Activated CD4-positive, alpha-beta T cell treated with anti-CD3 and anti-CD28 coated beads for 48 hours (primary cell): Measurements from ENCODE around the gene SYT17.
"Not testable (repeated sequence)": the region's sequence is repeated elsewhere in the genome, so short reads cannot be mapped to it uniquely, and the experiment has no call there.

Experiments used
- DNase-seq: peaks from one replicate; pipeline ENCODE4 v3.0.0-alpha.2; 2020

SYT17 gene

DNA sequence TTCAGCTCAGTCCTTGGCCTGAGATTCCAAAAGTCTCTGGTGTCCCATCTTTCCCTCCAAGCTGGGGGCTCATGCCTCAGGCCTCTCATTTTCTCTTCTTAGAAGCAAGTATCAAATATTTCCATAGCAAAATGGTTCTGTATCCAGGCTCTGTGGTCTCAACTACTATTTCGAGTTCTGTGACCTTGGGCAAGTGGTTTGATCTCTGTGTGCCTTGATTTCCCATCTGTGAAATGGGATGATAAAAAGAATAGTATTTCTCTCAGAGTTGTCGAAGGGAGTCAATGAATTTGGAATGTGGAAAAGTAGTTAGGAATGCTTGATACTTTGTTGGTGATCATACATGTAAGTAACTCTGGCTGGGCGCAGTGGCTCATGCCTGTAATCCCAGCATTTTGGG, 6.4 kb downstream of the SYT17 start:
- DNase-seq = no peak

DNA sequence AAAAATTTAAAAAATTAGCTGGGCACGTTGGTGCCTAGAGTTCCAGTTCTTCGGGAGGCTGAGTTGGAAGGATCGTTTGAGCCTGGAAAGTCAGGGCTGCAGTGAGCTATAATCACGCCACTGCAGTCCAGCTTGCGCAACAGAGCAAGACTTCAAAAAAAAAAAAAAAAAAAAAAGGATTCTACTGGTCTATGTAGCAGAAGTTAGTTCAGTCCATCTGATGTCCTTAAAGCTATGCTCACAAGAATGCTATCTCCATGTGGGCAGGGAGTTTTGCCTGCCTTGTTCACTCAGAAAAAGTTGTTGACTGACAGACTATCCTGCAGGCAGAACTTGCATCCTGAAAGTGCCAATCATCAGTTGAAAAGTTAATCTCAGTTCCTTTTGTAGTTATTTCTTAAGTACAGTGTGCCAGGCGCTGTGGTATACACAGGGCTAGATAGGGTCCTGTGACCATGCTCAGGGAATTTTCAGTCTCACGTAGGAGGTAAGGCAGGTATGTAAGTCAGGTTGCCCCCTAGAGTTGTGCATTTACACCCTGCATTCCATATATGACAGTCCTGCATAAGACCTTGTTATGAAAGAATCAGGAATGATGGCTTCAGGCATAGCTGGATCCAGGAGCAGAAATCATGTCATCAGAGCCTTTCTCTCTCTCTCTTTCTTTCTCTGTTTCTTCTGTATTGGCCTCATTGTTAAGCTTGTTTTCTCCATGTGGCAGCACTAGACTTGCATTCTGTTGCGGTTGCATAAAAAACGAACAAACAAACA, 7.6 kb downstream of the SYT17 start:
- DNase-seq = no peak

DNA sequence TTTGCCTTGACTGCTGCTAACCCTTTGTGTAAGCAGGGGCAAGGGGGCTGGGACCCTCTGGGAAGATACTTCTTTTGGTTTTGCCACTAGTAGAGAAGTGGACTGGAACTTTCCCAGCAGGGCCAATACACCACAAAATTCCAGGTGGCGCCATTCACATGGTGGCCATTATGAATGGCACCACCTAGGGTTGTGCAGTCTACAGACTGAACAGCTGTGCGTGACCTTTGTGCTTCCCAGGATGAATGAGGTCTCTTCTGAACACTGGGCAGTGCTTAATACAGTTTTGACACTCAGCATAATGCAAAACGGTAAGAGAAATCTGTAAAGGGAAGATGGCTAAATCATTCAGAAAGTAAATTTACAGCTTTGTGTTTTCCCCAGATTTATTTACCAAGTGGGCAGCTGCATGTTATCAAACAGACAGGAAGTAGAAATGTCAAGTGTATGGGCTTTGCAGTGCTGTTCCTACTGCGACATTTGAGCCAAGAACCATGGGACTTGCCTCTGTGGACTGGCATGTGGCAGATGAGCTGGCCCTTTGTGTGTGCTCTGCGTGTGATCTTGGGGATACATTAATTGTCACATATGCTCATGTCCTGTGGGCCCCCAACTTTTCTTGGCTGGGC, 9.2 kb downstream of the SYT17 start:
- no peak for DNase-seq

DNA sequence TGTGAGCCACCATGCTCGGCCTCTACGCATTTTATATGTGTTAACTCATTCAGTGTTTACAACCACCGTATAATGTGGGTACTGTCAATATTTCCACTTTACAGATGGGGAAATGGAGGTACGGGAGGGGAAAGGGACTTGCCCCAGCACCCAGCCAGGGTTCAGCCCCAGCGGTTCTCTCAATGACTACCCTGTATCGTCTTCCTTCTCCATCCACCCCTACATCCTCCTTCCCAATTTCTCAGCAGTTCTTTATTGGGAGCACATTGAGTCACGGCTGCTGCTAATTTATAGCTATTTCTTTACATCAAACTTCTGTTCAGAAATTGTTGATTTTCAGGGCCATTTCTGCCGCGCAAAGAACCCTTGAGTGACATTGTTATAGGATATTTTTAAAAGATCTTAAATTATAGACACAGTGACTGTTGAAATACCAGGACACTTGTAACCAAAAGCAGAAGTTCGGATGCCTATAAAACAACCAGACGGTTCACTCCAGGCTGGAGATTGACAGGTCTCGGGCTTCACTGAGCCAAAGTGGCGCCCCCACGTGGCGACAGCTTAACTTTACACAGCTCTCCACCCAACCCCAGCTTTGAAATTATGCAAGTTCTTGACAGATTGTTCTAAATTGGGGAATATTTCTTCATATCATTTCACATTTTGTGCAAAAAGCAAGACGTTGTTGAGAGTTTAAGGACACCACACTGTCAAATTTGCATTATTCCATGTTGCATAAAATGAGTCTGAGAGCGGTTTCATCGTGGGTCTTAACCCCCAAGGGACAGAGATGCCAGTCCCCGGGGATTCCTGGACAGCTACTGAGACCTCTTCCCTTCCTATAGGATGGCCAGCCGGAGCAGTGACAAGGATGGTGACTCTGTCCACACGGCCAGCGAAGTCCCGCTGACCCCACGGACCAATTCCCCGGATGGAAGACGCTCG, 11.8 kb downstream of the SYT17 start:
- DNase-seq = peak; percentile 72

DNA sequence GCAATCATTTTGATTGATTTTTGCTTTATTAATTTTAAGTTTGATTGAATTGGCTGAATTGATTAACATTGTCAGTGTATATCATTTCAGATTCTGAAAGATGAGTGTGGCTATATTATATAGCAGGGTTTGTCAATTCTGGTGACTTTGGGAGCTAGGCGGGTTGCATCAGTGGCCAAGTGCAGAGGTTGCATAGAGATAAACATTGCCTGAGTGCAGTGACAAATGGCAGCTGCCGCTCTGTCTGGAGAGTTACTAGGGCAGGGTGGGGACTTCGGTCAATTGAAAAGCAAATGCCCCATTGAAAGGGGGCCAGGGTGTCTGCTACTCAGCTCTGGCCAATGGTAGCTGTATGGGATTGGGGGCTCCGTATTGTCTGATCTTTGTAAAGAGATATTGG, 12.7 kb downstream of the SYT17 start:
- DNase-seq = no peak

DNA sequence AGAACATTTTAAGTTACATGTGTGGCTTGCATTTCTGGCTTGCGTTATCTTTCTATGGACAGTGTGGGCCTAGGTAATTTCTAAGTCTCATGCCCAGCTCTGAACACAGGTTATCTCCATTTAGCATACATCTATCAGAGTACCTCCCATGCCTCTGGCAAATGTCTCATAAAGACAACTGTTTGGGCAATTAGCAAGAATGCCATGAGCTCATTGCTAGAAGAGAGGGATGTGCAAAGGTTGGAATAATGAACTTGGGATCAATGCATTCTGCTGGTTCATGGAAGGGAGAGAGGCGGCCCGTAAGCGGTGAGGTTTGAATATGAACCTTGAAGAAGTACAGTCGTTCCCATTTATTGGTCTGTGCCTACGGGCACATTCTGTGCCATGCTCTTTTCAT, 14.4 kb downstream of the SYT17 start:
- DNase-seq = no peak

DNA sequence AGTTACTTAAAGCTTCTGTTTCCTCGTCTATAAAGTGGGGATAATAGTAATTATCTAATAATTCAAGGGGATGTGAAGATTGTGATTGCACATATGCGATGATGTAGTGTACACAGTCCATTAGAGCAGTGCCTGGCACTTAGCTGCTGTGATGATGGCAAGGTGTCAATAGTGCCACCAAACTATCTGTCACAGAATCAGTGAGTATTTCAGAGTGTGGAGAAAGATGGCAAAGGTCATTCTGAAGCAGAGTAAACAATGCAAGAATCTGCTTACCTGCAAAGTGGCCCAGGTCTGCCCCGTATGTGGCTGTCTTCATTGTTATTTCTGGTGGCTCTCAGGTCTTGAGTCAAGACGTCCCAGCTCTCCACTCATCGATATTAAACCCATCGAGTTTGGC, 15.1 kb downstream of the SYT17 start:
- no peak for DNase-seq

DNA sequence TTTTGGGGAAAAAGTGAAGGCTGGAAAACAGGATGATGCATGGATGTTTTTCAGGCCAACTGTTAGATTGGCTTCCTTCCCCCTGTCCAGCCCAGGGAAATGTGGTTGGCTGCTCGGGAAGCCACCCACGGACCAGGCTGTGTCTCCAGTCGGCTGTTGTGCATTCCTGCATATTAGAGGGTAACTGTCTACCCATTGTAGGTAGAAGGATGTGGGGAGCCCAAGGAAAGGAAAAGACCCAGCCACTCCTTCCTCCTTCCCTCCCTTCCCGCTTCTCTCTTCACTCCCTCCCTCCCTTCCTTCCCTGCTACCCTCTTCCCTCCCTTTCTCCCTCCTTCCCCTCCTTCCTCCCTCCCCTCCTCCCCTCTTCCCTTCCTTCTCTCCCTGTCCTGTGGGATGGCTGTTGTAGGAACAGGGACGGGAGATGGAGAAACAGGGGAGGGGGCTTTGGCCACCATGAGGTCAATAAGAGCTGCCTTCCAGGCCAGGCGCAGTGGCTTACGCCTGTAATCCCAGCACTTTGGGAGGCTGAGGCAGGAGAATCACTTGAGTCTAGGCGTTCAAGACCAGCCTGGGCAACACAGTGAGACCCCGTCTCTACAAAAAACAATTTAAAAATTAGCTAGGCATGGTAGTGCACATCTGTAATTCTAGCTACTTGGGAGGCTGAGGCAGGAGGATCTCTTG, 16.9 kb downstream of the SYT17 start:
- DNase-seq = no peak

DNA sequence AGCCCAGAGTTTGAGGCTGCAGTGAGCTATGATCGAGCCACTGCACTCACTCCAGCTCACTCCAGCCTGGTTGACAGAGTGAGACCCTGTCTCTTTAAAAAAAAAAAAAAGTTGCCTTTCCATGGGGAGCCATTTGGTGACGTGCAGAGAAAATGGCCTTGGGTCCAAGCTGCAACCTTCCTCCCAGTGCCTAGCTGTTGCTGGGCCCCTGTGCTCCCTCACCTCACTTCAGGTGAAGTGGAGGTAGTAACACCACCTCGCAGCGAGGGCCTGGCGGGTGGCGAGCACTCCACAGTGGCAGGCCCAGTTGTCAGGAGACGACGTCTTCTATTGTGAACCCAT, 17.4 kb downstream of the SYT17 start:
- DNase-seq = no peak

DNA sequence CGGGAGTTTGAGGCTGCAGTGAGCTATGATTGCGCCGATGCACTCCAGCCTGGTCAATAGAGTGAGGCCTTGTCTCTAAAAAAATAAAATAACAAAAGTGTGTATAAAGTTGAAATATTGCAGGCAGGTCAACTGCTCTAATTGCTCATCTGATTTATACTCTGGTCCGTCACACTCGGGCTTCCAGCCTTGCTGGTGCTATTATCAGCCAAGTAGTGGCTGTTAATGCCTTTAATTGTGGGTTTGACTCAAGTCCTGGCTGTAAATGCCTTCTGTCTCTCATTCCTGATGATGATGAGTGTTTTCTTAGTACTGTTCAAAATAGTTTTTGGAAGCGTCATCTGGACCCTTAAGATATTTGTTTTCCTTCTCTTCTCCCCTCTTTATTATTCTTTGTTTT, 18.4 kb downstream of the SYT17 start:
- no peak for DNase-seq

DNA sequence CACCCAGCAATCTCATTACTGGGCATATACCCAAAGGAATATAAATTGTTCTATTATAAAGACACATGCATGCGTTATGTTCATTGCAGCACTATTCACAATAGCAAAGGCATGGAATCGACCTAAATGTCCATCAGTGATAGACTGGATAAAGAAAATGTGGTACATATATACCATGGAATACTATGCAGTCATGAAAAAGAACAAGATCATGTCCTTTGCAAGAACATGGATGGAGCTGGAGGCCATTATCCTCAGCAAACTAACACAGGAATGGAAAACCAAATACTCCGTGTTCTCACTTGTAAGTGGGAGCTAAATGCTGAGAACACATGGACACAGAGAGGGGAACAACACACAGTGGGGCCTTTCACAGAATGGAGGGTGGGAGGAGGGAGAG, 19.9 kb downstream of the SYT17 start:
- DNase-seq = not testable (repeated sequence)

DNA sequence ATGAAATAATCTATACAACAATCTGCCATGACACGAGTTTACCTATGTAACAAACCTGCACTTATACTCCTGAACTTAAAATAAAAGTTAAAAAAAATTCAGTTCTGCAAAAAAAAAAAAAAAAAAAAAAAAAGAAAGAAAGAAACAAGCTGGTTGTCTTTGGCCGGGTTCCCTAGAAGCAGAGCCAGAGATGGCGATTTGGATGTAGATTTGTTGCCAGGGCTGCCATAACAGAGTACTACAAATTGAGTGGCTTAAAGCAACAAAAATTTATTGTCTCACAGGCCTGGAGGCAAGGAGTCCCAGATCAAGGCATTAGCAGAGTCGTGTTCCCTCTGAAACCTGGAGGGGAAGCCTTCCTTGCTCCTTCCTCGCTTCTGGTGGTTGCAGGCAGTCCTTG, 20.4 kb downstream of the SYT17 start:
- DNase-seq = no peak

DNA sequence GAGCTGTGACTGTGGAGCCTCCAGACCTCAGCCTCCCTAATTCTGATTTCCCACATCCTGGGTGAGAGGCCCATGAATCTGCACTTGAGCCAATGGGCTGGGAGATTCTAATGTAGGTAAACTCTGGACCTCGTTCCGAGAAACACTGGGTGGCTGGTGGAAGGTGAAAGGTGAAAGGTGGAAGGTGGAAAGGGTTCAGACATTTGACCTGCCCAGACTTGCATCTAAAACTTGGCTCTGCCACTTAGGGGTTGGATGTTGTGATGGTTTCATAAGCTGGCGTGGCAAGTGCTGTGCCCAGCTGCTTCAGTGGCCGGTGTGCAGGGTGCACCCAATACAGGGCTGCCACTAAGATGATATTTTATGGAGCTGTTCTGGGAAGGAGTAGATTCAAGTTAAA, 24.8 kb downstream of the SYT17 start:
- no peak for DNase-seq

DNA sequence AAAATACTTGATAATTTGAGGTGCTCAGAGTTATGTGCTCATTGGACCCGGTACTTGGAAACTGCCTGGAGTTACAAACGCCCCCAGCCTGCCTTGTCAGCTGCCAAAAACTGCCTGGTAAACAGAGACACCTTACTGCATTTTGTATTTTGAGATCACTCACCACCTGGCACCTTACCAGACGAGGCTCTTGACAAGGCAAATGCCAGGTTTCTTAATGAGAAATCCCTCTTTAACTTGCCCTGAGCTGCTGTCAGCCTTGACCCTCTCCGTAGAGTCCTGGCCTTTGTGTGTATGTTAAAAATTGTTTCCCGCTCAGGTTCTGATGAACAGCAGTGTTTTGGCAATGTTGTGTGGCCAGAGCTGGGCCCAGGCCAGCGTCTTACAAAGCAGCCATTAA, 28.8 kb downstream of the SYT17 start:
- DNase-seq = no peak

DNA sequence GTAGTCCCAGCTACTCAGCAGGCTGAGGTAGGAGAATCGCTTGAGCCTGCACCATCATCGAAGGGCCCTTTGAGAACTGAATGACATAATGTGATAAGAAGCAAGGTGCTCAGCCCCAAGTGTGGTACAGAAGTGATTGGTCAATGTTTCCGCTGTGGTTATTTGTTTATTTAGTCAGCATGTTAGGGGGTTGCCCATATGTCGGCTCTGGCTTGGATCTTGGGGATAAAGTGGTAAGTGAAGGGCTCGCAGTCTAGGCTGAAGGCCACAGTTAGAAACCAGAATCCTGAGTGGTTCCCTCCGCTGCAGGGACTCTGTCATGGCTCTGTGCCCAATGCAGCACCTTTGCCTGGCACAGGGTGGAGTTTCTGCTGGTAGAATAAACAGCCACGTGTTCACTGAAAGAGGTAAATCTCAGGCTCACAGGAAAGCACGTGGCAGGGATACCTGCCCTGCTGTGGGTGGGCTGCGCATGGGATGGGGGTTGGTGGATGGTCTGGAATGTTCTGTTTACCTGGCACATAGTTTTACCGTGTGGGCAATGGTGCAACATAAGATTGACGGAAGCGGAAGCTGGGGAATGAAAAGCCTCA, 35.4 kb downstream of the SYT17 start:
- DNase-seq = no peak

DNA sequence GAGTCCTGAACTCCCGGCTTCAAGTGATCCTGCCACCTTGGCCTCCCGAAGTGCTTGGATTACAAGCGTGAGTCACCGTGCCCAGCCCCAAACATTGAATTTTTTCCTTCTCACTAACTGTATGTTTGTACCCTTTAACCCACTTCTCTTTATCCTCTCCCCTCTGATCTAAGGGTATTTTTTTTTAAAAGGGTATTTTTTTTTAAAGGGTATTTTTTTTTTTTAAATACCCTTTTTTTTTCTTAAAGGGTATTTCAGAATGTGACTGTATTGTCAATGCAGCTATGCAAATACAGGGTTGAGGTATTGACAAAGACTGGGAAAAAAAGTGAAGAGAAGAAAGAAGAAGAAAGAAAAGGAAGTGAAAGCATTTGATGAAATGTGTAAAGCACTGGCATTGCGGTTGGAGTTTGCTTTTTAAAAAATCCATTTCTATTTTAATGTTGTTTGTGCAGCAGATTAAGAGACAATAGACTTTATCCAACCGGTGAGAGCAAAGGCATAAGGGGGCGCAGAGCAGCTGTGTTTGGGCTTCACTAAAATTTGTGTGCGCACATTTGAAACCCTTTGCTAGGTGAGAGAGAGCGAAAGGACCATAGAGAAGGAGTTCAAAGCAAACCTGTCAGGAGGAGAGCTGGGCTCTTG, 42.4 kb downstream of the SYT17 start:
- no peak for DNase-seq

DNA sequence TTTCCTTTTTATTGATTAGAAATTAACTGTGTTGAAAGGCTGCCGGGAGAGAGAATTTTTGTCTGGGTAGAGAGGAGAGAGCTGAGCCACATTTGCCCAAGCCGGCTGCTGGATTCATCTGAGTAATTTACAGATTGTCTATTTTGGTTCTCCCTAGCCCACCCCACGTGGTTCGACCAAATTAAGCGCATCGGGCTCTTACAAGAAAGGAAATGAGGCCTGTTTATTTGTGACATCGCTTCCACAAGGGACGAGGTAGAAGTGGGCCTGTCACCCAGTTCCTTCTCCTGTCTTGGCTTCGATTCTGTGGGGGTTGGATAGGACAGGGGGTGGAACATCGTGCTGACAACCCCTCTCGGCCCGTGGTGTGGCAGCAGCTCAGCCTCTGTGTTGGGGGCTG, 42.9 kb downstream of the SYT17 start:
- DNase-seq = no peak

DNA sequence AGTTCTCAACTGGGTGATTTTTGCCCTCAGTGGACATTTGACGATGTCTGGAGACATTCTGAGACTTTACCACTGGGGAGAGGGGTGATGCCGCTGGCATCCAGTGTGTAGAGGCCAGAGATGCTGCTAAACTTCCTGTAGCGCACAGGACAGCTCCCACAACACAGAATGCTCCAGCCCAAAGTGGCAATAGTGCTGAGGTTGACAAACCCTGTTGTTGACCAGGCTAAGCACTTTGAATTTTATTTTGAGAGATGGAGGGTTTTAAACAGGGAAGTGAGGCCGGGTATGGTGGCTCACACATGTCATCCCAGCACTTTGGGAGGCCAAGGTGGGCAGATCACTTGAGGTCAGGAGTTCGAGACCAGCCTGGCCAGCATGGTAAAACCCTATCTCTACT, 44.0 kb downstream of the SYT17 start:
- no peak for DNase-seq

DNA sequence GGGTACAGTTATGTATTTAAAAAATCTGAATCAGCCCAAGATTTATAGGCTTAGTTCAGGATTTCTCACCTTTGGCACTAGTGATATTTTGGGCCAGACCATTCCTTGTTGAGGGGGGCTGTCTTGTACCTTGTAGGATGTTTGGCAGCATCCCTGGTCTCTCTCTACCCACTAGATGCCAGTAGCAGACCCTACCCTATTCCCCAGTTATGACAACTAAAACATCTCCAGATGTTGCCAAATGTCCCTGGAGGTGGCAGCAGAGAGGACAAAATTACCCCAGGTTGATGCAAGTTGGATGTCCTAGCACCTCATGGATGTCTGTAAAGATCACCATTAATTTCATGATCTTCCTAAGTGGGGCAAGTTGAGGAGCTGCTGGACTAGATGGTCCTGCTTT, 45.8 kb downstream of the SYT17 start:
- peak; percentile 17 for DNase-seq

DNA sequence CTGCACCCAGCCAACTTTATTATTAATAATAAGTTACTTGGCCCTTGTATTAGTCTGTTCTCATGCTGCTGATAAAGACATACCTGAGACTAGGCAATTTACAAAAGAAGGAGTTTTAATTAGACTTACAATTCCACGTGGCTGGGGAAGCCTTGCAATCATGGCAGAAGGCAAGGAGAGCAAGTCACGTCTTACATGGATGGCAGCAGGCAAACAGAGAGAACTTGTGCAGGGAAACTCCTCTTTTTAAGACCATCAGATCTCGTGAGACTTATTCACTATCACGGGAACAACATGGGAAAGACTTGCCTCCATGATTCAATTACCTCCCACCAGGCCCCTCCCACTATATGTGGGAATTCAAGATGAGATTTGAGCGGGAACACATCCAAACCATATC, 47.7 kb downstream of the SYT17 start:
- DNase-seq = no peak

DNA sequence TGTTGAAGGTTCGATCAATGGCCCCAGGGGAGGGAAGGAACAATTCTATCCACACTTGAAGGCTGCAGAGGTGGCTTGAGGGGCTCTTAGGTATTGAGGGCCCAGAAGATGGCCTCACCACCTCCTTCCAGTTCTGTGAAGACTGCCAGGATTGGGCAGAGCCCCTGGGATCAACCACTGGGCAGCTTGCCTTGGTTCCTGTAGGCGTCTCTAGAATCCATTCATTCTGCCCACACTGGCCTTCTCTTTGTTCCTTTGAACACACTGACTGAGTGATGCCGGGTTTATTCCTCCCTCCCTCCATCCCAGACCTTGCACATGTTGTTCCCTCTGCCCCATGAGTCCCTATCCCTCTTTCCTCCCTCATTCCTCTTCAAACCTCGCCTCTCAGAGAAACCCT, 50.5 kb downstream of the SYT17 start:
- DNase-seq = no peak

DNA sequence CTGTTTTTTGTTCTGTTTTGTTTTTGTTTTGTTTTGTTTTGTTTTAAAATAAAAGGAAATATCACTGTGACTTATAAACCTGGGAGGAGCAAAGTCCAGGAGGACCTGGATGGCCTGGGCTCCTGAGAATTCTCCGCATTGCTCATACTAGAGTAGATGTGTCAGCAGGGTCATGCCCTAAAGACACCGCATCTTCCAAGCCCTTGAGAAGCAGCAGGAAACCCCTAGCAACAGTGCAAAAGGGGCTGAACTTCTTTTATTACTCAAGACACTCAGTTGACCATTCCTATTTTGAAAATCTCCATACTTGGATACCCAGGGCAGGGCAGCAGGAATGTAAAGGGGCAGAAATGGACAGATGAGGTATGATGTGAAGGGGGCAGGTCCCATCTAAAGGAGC, 51.8 kb downstream of the SYT17 start:
- DNase-seq = no peak
